OCI-LY1 (cell line): ENCODE measurements around the gene ROBO1.

Experiments used
- H2AFZ ChIP-seq: fragments of 200-600 bp; sonication (generic), shearing (Covaris generic); 2 replicates; pipeline ENCODE4 v1.6.0; 2014; ENCODE audit warnings: antibody characterized with exemption, mild to moderate bottlenecking, low read length
- H3F3A ChIP-seq: fragments of 200-600 bp; sonication (generic), shearing (Covaris generic); 2 replicates; pipeline ENCODE4 v1.6.0; 2014; ENCODE audit warnings: mild to moderate bottlenecking, antibody characterized with exemption, low read length, moderate library complexity; ENCODE audit not compliant: insufficient read depth
- H3K27ac ChIP-seq: fragments of 200-600 bp; sonication (generic); 2 replicates; pipeline ENCODE4 v1.5.1; 2014; ENCODE audit warnings: low read length, mixed run types, mild to moderate bottlenecking, low read depth; ENCODE audit not compliant: poor library complexity, severe bottlenecking
- H3K27me3 ChIP-seq: fragments of 200-600 bp; sonication (generic); 2 replicates; pipeline ENCODE4 v1.6.0; 2014; ENCODE audit warnings: antibody characterized with exemption, mild to moderate bottlenecking, low read length, moderate library complexity; ENCODE audit not compliant: insufficient read depth
- H3K36me3 ChIP-seq: fragments of 200-600 bp; sonication (generic); 2 replicates; pipeline ENCODE4 v1.6.1; 2014; ENCODE audit warnings: mild to moderate bottlenecking, antibody characterized with exemption, low read length, moderate library complexity, mixed read lengths; ENCODE audit not compliant: insufficient read depth
- H3K4me1 ChIP-seq: fragments of 200-600 bp; sonication (generic); 2 replicates; pipeline ENCODE4 v1.5.1; 2014; ENCODE audit warnings: mild to moderate bottlenecking, low read length, moderate library complexity; ENCODE audit not compliant: insufficient read depth, severe bottlenecking
- H3K4me2 ChIP-seq: fragments of 200-600 bp; sonication (generic), shearing (Covaris generic); 2 replicates; pipeline ENCODE4 v1.6.1; 2014; ENCODE audit warnings: low read length
- H3K4me3 ChIP-seq: fragments of 200-600 bp; sonication (generic); 2 replicates; pipeline ENCODE4 v1.5.1; 2014; ENCODE audit warnings: low read length, low read depth, mild to moderate bottlenecking, mixed read lengths; ENCODE audit not compliant: poor library complexity, severe bottlenecking
- H3K79me2 ChIP-seq: fragments of 200-600 bp; shearing (Covaris generic); 2 replicates; pipeline ENCODE4 v1.6.1; 2016; ENCODE audit warnings: mixed run types, low read length, mixed read lengths; ENCODE audit not compliant: insufficient read depth
- H3K9ac ChIP-seq: fragments of 200-600 bp; sonication (generic), shearing (Covaris generic); 2 replicates; pipeline ENCODE4 v1.6.1; 2014; ENCODE audit warnings: mild to moderate bottlenecking, low read length, mixed read lengths
- H3K9me2 ChIP-seq: fragments of 200-600 bp; sonication (generic), shearing (Covaris generic); 2 replicates; pipeline ENCODE4 v1.6.1; 2014; ENCODE audit warnings: low read depth, mild to moderate bottlenecking, low read length, mixed read lengths
- H3K9me3 ChIP-seq: fragments of 200-600 bp; shearing (Covaris generic); 2 replicates; pipeline ENCODE4 v1.6.1; 2014; ENCODE audit warnings: low read length, mixed read lengths
- H4K20me1 ChIP-seq: fragments of 200-600 bp; sonication (generic), shearing (Covaris generic); 2 replicates; pipeline ENCODE4 v1.6.0; 2016; ENCODE audit warnings: mild to moderate bottlenecking, low read length; ENCODE audit not compliant: insufficient read depth
- EZH2 ChIP-seq: fragments of 200-600 bp; sonication (generic), shearing (Covaris generic); IDR thresholded peaks from 2 replicates; pipeline ENCODE4 v1.8.0; 2017; ENCODE audit warnings: borderline replicate concordance, mixed run types, mild to moderate bottlenecking, antibody characterized with exemption, low read length, moderate library complexity, mixed read lengths
- TF ChIP-seq, protein P1 (sequence below): fragments of 200-600 bp; sonication (generic), shearing (Covaris generic); IDR thresholded peaks from 2 replicates; pipeline ENCODE4 v1.5.1; 2017; ENCODE audit warnings: mild to moderate bottlenecking, antibody characterized with exemption, low read length, moderate library complexity, mixed read lengths

The ROBO1 gene

DNA sequence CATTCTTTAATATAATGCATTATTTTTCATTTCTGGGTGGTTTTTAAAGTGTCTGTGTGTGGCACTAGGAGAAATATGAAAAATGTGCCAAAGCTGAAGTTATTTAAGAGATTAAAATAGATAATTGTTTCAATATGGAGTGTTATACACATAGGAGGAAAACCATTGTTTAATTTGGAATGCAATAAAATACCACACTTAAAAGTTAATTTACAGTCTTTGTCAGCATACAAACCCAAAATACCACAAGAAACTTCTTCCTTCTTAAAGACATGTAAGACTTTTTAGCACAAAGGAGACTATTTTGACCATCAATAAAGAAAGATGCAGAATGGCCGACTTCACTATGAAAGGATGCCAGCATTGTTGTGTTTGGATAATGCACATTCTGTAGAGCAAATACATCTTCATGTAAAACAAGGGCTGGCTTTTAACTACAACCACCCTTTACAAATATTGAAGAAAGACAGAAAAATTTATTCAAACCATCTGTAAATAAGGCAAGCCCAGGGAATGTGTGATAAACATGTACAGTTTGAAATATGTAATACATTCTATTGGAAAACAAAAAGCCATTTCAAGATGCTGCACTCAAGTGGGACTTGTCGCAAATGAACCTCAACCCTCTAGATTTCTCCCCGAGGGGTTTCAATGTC is 1146.6 kb downstream of the ROBO1 start:
- no peak overlapping the region for H3K4me2 ChIP-seq
- H2AFZ ChIP-seq, result no peak overlapping the region
- H3K9me3 ChIP-seq, result no peaks in the 10 kb centered on the region
- no peaks in the 10 kb centered on the region for H3K27me3 ChIP-seq
- TF ChIP-seq, protein P1, sequence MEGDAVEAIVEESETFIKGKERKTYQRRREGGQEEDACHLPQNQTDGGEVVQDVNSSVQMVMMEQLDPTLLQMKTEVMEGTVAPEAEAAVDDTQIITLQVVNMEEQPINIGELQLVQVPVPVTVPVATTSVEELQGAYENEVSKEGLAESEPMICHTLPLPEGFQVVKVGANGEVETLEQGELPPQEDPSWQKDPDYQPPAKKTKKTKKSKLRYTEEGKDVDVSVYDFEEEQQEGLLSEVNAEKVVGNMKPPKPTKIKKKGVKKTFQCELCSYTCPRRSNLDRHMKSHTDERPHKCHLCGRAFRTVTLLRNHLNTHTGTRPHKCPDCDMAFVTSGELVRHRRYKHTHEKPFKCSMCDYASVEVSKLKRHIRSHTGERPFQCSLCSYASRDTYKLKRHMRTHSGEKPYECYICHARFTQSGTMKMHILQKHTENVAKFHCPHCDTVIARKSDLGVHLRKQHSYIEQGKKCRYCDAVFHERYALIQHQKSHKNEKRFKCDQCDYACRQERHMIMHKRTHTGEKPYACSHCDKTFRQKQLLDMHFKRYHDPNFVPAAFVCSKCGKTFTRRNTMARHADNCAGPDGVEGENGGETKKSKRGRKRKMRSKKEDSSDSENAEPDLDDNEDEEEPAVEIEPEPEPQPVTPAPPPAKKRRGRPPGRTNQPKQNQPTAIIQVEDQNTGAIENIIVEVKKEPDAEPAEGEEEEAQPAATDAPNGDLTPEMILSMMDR, result no peak
- no peak for TF ChIP-seq EZH2
- H3K27ac ChIP-seq, result no peak overlapping the region
- no peaks in the 10 kb centered on the region for H3K79me2 ChIP-seq
- no peaks in the 10 kb centered on the region for H4K20me1 ChIP-seq
- H3K9me2 ChIP-seq, result no peaks in the 10 kb centered on the region
- no peak overlapping the region for H3K9ac ChIP-seq
- H3K36me3 ChIP-seq, result no peaks in the 10 kb centered on the region
- no peak overlapping the region for H3K4me3 ChIP-seq
- no peaks in the 10 kb centered on the region for H3K4me1 ChIP-seq
- H3F3A ChIP-seq, result no peaks in the 10 kb centered on the region

GRCh38 chr3:78614486-78614885 is 1153.3 kb downstream of the ROBO1 start:
- TF ChIP-seq, protein P1, result no peak
- no peak for TF ChIP-seq EZH2
- no peaks in the 10 kb centered on the region for H3K9me3 ChIP-seq
- no peak overlapping the region for H3K4me3 ChIP-seq
- no peak overlapping the region for H3K27ac ChIP-seq
- H2AFZ ChIP-seq, result no peak overlapping the region
- no peaks in the 10 kb centered on the region for H3K79me2 ChIP-seq
- H3K9me2 ChIP-seq, result no peaks in the 10 kb centered on the region
- no peaks in the 10 kb centered on the region for H3K27me3 ChIP-seq
- no peaks in the 10 kb centered on the region for H3K36me3 ChIP-seq
- H3K4me1 ChIP-seq, result no peaks in the 10 kb centered on the region
- H3F3A ChIP-seq, result no peaks in the 10 kb centered on the region
- no peaks in the 10 kb centered on the region for H4K20me1 ChIP-seq
- H3K4me2 ChIP-seq, result no peak overlapping the region
- no peak overlapping the region for H3K9ac ChIP-seq

DNA sequence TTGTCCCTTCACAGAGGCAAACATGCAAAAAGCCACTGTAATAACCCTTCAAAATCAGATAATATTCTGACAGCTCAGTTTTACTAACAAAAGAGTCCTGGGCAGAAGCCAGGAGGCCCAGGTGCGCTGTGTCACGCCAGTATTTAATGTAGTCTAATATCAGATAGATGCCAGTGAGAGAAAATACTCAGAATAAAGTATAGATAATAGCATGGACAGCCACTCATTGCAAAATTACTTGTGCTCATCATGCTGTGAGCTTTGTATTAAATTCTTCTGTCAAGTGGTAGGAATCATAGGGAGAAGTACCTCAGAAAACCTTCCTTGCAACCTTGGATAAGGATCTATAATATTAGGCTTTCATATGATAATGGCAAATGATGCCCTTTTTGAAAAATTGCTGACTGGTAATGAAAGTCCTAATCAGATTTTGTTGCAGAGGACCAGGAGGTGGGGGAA is 1154.3 kb downstream of the ROBO1 start:
- Histone ChIP-seq H3K36me3 (no peaks in the 10 kb centered on the region), H3K9me2 (no peaks in the 10 kb centered on the region), H3K4me3 (no peak overlapping the region), H3K9ac (no peak overlapping the region), H3K4me1 (no peaks in the 10 kb centered on the region), H3K4me2 (no peak overlapping the region), H3F3A (no peaks in the 10 kb centered on the region), H4K20me1 (no peaks in the 10 kb centered on the region), H3K27me3 (no peaks in the 10 kb centered on the region), H3K27ac (no peak overlapping the region), H3K79me2 (no peaks in the 10 kb centered on the region), H3K9me3 (no peaks in the 10 kb centered on the region), H2AFZ (no peak overlapping the region)
- TF ChIP-seq, protein P1, result no peak
- TF ChIP-seq EZH2, result no peak
